DOHH2 (cell line): Measurements from ENCODE around the gene CSF3.

ENCODE experiments used
- CTCF ChIP-seq: fragments of 200-600 bp; sonication (generic); IDR thresholded peaks from one replicate; pipeline ENCODE4 v1.5.1; 2014; ENCODE audit warnings: antibody characterized with exemption, mild to moderate bottlenecking, low read depth, low read length; ENCODE audit not compliant: poor library complexity, severe bottlenecking
- EZH2phosphoT487 ChIP-seq: fragments of 200-600 bp; sonication (generic); IDR thresholded peaks from 2 replicates; pipeline ENCODE4 v1.6.1; 2017; ENCODE audit warnings: borderline replicate concordance, mild to moderate bottlenecking, antibody characterized with exemption, low read length, moderate library complexity, mixed read lengths

GRCh38 chr17:40056379-40057015, 41.3 kb downstream of the CSF3 start:
- TF ChIP-seq CTCF: no peak
- TF ChIP-seq EZH2phosphoT487: no peak
